ENCODE data around the gene PID1.
"Not testable (repeated sequence)": the region's sequence is repeated elsewhere in the genome, so short reads cannot be mapped to it uniquely, and the experiment has no call there.

Gene PID1

GRCh38 chr2:229218329-229218921 lies 52.7 kb downstream of the PID1 start:
- no peak for DNase-seq (ENCODE audit: low read depth in 2 of 2, low spot score in 1 of 2)

GRCh38 chr2:229212241-229212640 lies 58.8 kb downstream of the PID1 start:
- no peak for DNase-seq (ENCODE audit: low read depth in 2 of 2, low spot score in 1 of 2)

GRCh38 chr2:229210641-229211040 lies 60.4 kb downstream of the PID1 start:
- DNase-seq (ENCODE audit: low read depth in 2 of 2, low spot score in 1 of 2) = no peak

- no peak for DNase-seq (ENCODE audit: low read depth in 2 of 2, low spot score in 1 of 2)
These were observed 64.5 kb downstream of the PID1 start for GRCh38 chr2:229206548-229206947.

- no peak for DNase-seq (ENCODE audit: low read depth in 2 of 2, low spot score in 1 of 2)
These were observed 65.4 kb downstream of the PID1 start for GRCh38 chr2:229205704-229206103.

GRCh38 chr2:229202646-229203045 lies 68.4 kb downstream of the PID1 start:
- no peak for DNase-seq (ENCODE audit: low read depth in 2 of 2, low spot score in 1 of 2)

GRCh38 chr2:229201521-229201920 lies 69.6 kb downstream of the PID1 start:
- DNase-seq (ENCODE audit: low read depth in 2 of 2, low spot score in 1 of 2) = no peak

GRCh38 chr2:229199267-229199666 lies 71.8 kb downstream of the PID1 start:
- DNase-seq (ENCODE audit: low read depth in 2 of 2, low spot score in 1 of 2) = no peak

GRCh38 chr2:229196448-229196847 lies 74.6 kb downstream of the PID1 start:
- no peak for DNase-seq (ENCODE audit: low read depth in 2 of 2, low spot score in 1 of 2)

GRCh38 chr2:229195346-229195947 lies 75.6 kb downstream of the PID1 start:
- no peak for DNase-seq (ENCODE audit: low read depth in 2 of 2, low spot score in 1 of 2)

GRCh38 chr2:229193281-229193680 lies 77.8 kb downstream of the PID1 start:
- no peak for DNase-seq (ENCODE audit: low read depth in 2 of 2, low spot score in 1 of 2)

GRCh38 chr2:229191413-229191812 lies 79.7 kb downstream of the PID1 start:
- no peak for DNase-seq (ENCODE audit: low read depth in 2 of 2, low spot score in 1 of 2)

GRCh38 chr2:229187123-229187522 lies 84.0 kb downstream of the PID1 start:
- DNase-seq (ENCODE audit: low read depth in 2 of 2, low spot score in 1 of 2) = not testable (repeated sequence)

- no peak for DNase-seq (ENCODE audit: low read depth in 2 of 2, low spot score in 1 of 2)
These were observed 89.4 kb downstream of the PID1 start for GRCh38 chr2:229181641-229182040.

- no peak for DNase-seq (ENCODE audit: low read depth in 2 of 2, low spot score in 1 of 2)
These were observed 90.4 kb downstream of the PID1 start for GRCh38 chr2:229180658-229181057.

GRCh38 chr2:229179628-229180027 lies 91.5 kb downstream of the PID1 start:
- no peak for DNase-seq (ENCODE audit: low read depth in 2 of 2, low spot score in 1 of 2)

GRCh38 chr2:229178706-229179105 lies 92.4 kb downstream of the PID1 start:
- DNase-seq (ENCODE audit: low read depth in 2 of 2, low spot score in 1 of 2) = no peak

- no peak for DNase-seq (ENCODE audit: low read depth in 2 of 2, low spot score in 1 of 2)
These were observed 93.0 kb downstream of the PID1 start for GRCh38 chr2:229178117-229178516.

- DNase-seq (ENCODE audit: low read depth in 2 of 2, low spot score in 1 of 2) = no peak
These were observed 95.0 kb downstream of the PID1 start for GRCh38 chr2:229176136-229176535.

- no peak for DNase-seq (ENCODE audit: low read depth in 2 of 2, low spot score in 1 of 2)
These were observed 95.6 kb downstream of the PID1 start for GRCh38 chr2:229175497-229175863.

- no peak for DNase-seq (ENCODE audit: low read depth in 2 of 2, low spot score in 1 of 2)
These were observed 96.1 kb downstream of the PID1 start for GRCh38 chr2:229174794-229175496.

- DNase-seq (ENCODE audit: low read depth in 2 of 2, low spot score in 1 of 2) = no peak
These were observed 97.2 kb downstream of the PID1 start for GRCh38 chr2:229173825-229174359.

All from stimulated activated CD8-positive, alpha-beta memory T cell treated with anti-CD3 and anti-CD28 coated beads, Interleukin-4, amount 100 ng/mL, for 1 hour (primary cell).